Glomerular visceral epithelial cell (primary cell): Measurements from ENCODE around the gene NUBPL.
"Not testable (repeated sequence)": the region's sequence is repeated elsewhere in the genome, so short reads cannot be mapped to it uniquely, and the experiment has no call there.

Experiments
- DNase-seq: peaks from one replicate; pipeline ENCODE4 v3.0.0-alpha.2; 2016; ENCODE audit errors: extremely low spot score

Gene NUBPL

GRCh38 chr14:31811693-31812628, 250.8 kb downstream of the NUBPL start:
- not testable (repeated sequence) for DNase-seq

GRCh38 chr14:31813724-31814490, 252.7 kb downstream of the NUBPL start:
- DNase-seq = not testable (repeated sequence)

DNA sequence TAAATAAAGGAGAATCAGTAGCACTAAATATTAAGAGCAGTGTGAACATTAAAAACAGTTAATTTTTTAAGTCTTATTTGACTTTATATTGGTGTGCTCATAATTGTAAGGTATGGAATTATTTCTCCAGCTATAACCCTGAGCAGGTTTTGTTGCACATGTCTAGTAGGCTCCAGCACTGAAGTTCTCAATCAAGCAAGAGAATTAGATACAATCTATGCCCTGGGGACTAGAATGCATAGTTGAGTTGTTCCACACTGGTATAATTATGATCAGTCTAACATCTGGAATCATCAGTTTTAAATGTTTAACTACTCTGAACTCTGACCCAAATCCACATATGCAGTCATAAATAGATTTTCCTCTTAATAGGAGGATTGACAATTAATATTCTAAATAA, 258.1 kb downstream of the NUBPL start:
- no peak for DNase-seq

- DNase-seq = no peak
These were observed 264.3 kb downstream of the NUBPL start for GRCh38 chr14:31825459-31825858.

- DNase-seq = no peak
These were observed 266.1 kb downstream of the NUBPL start for GRCh38 chr14:31827325-31827724.

GRCh38 chr14:31828946-31829868, 268.0 kb downstream of the NUBPL start:
- DNase-seq = peak; percentile 44

- DNase-seq = peak; percentile 16
These were observed 273.4 kb downstream of the NUBPL start for GRCh38 chr14:31834616-31835015.

DNA sequence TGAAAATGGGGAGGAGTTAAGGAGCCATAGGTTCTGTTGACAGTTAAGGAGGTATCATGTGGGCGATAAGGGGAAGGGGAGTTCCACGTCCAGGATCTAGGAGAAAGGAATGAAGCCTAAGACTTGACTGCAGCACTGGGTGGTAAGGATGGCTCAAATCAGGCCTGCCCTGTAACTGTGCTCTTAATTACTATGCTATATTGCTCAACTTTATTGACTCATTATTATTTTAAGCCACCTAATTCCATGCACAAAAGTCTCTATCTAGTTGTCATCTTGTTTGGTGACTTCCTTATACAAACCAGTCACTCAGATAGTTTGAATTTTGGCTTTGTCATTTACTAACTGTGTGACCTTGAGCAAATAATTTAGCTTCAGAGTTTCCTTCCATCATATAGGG, 273.8 kb downstream of the NUBPL start:
- DNase-seq = no peak

DNA sequence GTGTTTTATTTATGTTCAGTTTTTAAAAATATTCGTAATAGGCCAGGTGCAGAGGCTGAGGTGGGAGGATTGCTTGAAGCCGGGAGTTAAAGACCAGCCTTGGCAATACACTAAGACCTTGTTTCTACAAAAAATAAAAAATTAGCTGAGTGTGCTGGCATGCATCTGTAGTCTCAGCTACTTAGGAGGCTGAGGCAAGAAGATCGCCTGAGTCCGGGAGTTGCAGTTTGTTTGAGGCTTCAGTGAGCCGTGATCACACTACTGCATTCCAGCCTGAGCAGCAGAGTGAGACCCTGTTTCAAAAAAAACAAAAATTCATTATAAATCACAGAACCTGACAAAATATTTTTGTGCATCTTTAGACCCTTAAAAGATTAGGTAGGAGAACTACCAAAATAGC, 275.8 kb downstream of the NUBPL start:
- peak; percentile 11 for DNase-seq

DNA sequence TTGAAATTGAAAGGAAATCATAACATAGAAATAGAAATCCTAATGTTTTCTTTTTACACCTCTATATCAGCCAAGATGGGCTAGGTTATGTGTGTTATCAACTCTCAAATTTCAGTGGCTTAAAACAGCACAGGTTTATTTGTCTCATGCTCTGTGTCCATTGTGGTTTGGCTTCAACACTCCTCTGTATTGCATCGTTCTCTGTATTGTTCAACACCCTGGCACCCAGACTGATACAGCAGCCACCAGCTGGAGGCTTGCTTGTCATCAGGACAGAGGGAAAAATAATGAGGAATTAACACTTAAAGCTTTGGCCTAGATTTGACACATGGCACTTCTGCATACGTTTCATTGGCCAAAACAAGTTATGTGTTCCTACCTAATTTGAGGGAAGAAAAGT, 281.7 kb downstream of the NUBPL start:
- no peak for DNase-seq

GRCh38 chr14:31843361-31844091, 282.3 kb downstream of the NUBPL start:
- no peak for DNase-seq

- no peak for DNase-seq
These were observed 293.4 kb downstream of the NUBPL start for GRCh38 chr14:31854508-31855075.

DNA sequence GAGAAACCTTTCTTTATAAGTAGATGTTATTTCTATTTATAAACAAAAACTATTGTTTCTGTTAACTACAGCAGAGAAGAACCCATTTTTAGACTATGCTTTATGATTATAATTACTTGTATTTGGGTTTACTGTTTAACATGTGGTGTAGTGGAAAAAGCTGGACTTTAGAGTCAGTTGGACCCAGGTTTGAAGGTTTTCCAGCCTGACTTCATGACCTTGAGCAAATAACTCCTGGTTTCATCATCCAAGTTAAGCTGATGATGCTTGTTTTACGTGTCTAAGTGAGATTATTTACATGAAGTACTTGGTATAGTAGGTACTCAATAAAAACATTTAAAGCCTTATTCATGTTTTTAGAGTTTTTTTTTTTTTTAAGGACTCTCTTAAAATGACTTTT, 294.1 kb downstream of the NUBPL start:
- DNase-seq = no peak

DNA sequence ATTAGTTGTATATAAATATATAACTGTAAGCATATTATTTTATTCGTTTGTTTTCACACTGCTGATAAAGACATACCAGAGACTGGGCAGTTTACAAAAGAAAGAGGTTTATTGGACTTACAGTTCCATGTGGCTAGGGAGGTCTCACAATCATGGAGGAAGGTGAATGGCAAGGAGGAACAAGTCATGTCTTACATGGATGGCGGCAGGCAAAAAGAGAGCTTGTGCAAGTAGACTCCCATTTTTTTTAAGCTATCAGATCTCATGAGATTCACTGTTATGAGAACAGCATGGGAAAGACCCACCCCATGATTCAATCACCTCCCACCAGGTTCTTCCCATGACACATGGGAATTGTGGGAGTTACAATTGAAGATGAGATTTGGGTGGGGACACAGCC, 294.8 kb downstream of the NUBPL start:
- not testable (repeated sequence) for DNase-seq

DNA sequence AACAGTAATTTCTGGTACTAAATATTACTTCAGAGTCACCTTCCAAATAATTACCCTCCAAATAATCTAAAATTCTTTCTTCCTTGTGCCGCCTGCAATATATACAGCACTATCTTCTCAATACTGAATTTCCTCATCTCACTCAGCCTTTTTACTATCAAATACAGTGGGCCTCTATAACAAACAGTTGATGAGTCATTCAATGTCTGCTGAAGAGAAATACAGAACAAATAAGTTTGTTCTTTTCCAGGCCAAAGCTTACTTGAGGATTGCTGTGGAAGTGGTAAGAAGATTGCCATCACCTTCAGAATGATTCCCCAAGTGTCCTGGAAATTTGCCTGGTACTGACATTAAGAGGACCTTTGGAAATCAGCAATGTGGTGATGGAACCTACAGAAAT, 297.7 kb downstream of the NUBPL start:
- no peak for DNase-seq

DNA sequence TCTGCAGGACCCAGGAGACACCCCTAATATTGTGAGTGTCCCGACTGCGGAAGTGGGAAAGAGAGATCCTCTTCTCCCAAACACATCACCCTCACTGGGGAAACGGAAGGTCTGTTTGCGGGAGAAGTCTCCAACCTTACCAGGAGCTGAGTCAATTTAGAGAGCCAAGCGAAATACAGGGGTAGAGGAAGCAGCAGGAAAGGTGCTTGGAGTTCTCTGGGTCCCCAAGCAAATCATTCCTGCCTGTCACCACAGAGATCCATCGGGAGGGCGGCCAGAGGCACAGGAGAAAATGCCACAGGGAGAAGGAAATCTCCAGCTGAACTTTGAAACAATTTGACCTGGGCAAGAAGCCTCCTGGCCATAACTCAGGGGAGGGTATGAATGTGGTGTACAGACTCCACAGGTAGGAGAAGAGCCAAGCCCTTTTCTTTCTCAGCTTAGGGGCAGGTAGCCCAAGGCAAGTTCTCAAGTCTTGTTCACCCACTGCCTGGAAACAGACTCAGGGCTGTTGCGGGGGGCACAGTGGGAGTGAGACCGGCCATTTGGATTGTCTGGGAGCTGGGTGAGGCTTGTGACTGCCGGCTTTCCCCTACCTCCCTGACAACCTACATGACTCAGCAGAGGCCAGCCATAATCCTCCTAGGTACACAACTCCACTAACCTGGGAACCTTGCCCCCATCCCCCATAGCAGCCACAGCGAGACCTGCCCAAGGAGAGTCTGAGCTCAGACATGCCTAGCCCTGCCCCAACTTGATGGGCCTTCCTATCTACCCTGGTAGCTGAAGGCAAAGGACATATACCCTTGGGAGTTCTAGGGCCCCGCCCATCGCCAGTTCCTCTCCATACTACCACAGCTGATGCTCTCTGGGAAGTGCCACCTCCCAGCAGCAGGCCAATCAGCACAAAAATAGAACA, 304.0 kb downstream of the NUBPL start:
- no peak for DNase-seq

GRCh38 chr14:31867570-31867969, 306.4 kb downstream of the NUBPL start:
- DNase-seq = no peak

DNA sequence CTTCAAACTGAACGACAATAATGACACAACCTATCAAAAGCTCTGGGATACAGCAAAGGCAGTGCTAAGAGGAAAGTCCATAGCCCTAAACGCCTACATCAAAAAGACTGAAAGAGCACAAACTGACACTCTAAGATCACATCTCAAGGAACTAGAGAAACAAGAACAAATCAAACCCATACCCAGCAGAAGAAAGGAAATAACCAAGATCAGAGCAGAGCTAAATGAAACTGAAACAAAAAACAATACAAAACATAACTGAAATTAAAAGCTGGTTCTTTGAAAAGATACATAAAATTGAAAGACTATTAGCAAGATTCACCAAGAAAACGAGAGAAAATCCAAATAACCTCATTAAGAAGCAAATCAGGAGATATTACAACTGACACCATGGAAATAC, 306.9 kb downstream of the NUBPL start:
- not testable (repeated sequence) for DNase-seq

GRCh38 chr14:31876741-31877140, 315.5 kb downstream of the NUBPL start:
- DNase-seq = no peak
